ENCODE results near the gene CSGALNACT2.

CSGALNACT2 gene

DNA sequence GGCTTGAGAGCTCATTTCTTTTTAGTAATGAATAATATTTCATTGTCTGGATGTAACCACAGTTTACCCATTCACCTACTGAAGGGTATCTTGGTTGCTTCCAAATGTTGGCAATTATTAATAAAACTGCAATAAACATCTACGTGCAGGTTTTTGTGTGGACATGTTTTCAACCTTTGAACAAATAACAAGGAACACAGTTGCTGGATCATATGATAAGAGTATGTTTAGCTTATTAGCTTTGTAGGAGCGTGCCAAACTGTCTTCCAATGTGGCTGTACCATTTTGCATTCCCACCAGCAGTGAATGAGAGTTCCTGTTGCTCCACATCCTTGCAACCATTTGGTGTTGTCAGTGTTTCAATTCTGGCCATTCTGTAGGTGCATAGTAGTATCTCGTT is 49.0 kb downstream of the CSGALNACT2 start:
- H3K79me2 ChIP-seq (ENCODE audit: insufficient read depth, low read length): no peaks in the 10 kb centered on the region
- H3K4me2 ChIP-seq (ENCODE audit: insufficient read depth, low read length): no peak overlapping the region
- H2AFZ ChIP-seq (ENCODE audit: low read depth, low read length): no peak overlapping the region
- no peak overlapping the region for H3K27ac ChIP-seq (ENCODE audit: low read length)
- TF ChIP-seq, protein P1, sequence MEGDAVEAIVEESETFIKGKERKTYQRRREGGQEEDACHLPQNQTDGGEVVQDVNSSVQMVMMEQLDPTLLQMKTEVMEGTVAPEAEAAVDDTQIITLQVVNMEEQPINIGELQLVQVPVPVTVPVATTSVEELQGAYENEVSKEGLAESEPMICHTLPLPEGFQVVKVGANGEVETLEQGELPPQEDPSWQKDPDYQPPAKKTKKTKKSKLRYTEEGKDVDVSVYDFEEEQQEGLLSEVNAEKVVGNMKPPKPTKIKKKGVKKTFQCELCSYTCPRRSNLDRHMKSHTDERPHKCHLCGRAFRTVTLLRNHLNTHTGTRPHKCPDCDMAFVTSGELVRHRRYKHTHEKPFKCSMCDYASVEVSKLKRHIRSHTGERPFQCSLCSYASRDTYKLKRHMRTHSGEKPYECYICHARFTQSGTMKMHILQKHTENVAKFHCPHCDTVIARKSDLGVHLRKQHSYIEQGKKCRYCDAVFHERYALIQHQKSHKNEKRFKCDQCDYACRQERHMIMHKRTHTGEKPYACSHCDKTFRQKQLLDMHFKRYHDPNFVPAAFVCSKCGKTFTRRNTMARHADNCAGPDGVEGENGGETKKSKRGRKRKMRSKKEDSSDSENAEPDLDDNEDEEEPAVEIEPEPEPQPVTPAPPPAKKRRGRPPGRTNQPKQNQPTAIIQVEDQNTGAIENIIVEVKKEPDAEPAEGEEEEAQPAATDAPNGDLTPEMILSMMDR (IDR thresholded peaks at IDR 0.05; ENCODE audit: borderline replicate concordance, extremely low read depth, low read length, poor library complexity, severe bottlenecking): no peak
- TF ChIP-seq EZH2 (IDR thresholded peaks at IDR 0.05; ENCODE audit: borderline replicate concordance, low read depth, low read length, severe bottlenecking): no peak
- ATAC-seq (ENCODE audit: insufficient read depth, low read depth) (no peak), DNase-seq (no peak)
- no peaks in the 10 kb centered on the region for H3K27me3 ChIP-seq (ENCODE audit: insufficient read depth, low read length, poor library complexity)
- H3K36me3 ChIP-seq (ENCODE audit: insufficient read depth, low read length): peaks cover 36% of the 10 kb centered on the region
- H3K4me1 ChIP-seq (ENCODE audit: insufficient read depth, low read length): no peaks in the 10 kb centered on the region
- H3K9me3 ChIP-seq (ENCODE audit: insufficient read depth, low read length, severe bottlenecking): no peaks in the 10 kb centered on the region
- no peaks in the 10 kb centered on the region for H4K20me1 ChIP-seq (ENCODE audit: insufficient read depth, low read length)
- no peak overlapping the region for H3K9ac ChIP-seq (ENCODE audit: low read depth, low read length)
- H3K4me3 ChIP-seq (ENCODE audit: low read depth in 1 of 2, low read length in 2 of 2): no peak overlapping the region

DNA sequence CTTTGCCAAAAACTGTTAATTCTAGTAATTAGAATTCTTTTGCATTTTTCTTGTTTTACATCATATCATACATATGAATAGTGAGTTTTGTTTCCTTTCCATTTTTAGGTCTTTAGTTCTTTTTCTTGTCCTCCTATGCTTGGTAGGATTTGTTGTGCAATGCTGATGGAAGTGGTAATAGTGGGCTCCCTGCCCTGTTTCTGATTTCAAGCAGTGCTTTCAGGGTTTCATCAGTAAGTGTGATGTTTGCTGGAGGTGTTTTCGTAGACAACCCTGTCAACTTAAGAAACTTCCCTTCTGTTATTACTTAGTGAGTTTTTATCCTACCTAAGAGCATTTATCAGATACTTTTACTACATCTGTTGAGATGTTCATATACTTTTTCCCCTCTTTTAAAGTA is 50.5 kb downstream of the CSGALNACT2 start:
- Histone ChIP-seq H2AFZ (ENCODE audit: low read depth, low read length) (no peak overlapping the region), H3K4me3 (ENCODE audit: low read depth in 1 of 2, low read length in 2 of 2) (no peak overlapping the region), H3K27me3 (ENCODE audit: insufficient read depth, low read length, poor library complexity) (no peaks in the 10 kb centered on the region), H3K9ac (ENCODE audit: low read depth, low read length) (no peak overlapping the region), H3K36me3 (ENCODE audit: insufficient read depth, low read length) (peaks cover 21% of the 10 kb centered on the region), H3K27ac (ENCODE audit: low read length) (no peak overlapping the region), H3K9me3 (ENCODE audit: insufficient read depth, low read length, severe bottlenecking) (no peaks in the 10 kb centered on the region), H3K4me2 (ENCODE audit: insufficient read depth, low read length) (no peak overlapping the region), H3K4me1 (ENCODE audit: insufficient read depth, low read length) (no peaks in the 10 kb centered on the region), H3K79me2 (ENCODE audit: insufficient read depth, low read length) (no peaks in the 10 kb centered on the region), H4K20me1 (ENCODE audit: insufficient read depth, low read length) (no peaks in the 10 kb centered on the region; the same call in 1 of the 2 replicates)
- no peak for DNase-seq
- no peak for ATAC-seq (ENCODE audit: insufficient read depth, low read depth)
- TF ChIP-seq EZH2 (IDR thresholded peaks at IDR 0.05; ENCODE audit: borderline replicate concordance, low read depth, low read length, severe bottlenecking): no peak
- TF ChIP-seq, protein P1 (IDR thresholded peaks at IDR 0.05; ENCODE audit: borderline replicate concordance, extremely low read depth, low read length, poor library complexity, severe bottlenecking): no peak

DNA sequence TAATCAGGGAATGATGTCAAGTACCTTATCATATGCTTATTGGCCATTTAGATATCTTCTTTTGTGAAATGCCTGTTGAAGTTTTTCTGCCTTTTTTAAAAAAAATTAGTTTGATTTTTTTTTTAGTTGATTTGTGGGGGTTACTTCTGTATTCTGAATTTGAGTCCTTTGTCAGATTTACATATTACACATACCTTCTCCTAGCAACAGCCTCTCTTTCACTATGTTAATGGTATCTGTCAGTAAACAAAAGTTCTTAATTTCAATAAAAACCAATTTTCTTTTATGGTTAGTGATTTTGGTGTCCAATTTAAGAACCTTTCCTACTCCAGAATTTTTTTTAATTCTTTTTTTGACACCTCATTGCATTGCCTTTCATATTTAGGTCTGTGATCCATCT is 52.0 kb downstream of the CSGALNACT2 start:
- Histone ChIP-seq H2AFZ (ENCODE audit: low read depth, low read length) (no peak overlapping the region), H3K4me1 (ENCODE audit: insufficient read depth, low read length) (no peaks in the 10 kb centered on the region), H3K36me3 (ENCODE audit: insufficient read depth, low read length) (peaks cover 15% of the 10 kb centered on the region), H3K79me2 (ENCODE audit: insufficient read depth, low read length) (no peaks in the 10 kb centered on the region), H4K20me1 (ENCODE audit: insufficient read depth, low read length) (peaks cover 4% of the 10 kb centered on the region; the same call in 1 of the 2 replicates), H3K4me2 (ENCODE audit: insufficient read depth, low read length) (no peak overlapping the region), H3K27me3 (ENCODE audit: insufficient read depth, low read length, poor library complexity) (no peaks in the 10 kb centered on the region), H3K4me3 (ENCODE audit: low read depth in 1 of 2, low read length in 2 of 2) (no peak overlapping the region), H3K9ac (ENCODE audit: low read depth, low read length) (no peak overlapping the region), H3K9me3 (ENCODE audit: insufficient read depth, low read length, severe bottlenecking) (no peaks in the 10 kb centered on the region), H3K27ac (ENCODE audit: low read length) (no peak overlapping the region)
- ATAC-seq (ENCODE audit: insufficient read depth, low read depth) (no peak), DNase-seq (no peak)
- TF ChIP-seq EZH2 (IDR thresholded peaks at IDR 0.05; ENCODE audit: borderline replicate concordance, low read depth, low read length, severe bottlenecking): no peak
- TF ChIP-seq, protein P1 (IDR thresholded peaks at IDR 0.05; ENCODE audit: borderline replicate concordance, extremely low read depth, low read length, poor library complexity, severe bottlenecking): no peak

DNA sequence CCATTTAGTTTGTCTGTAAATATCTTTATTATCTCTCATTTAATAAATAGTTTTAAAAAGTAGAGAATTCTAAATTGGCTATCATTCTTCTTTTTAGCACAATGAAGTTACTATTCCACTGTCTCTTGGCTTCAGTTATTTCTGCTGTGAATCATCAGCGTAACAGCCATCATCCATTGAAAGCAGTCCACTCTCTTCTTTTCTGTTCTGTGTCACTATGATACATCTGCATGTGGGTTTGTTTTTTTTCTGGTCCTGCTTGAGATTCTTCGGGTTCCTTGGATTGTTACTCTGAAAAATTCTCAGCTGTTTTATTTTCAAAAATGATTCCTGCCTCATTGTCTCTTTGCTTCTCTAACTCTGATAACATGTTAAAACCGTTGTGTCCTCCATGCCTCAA is 52.5 kb downstream of the CSGALNACT2 start:
- Histone ChIP-seq H3K27ac (ENCODE audit: low read length) (no peak overlapping the region), H4K20me1 (ENCODE audit: insufficient read depth, low read length) (peaks cover 4% of the 10 kb centered on the region; the same call in 1 of the 2 replicates), H3K9ac (ENCODE audit: low read depth, low read length) (no peak overlapping the region), H3K79me2 (ENCODE audit: insufficient read depth, low read length) (no peaks in the 10 kb centered on the region), H2AFZ (ENCODE audit: low read depth, low read length) (no peak overlapping the region), H3K4me2 (ENCODE audit: insufficient read depth, low read length) (no peak overlapping the region), H3K36me3 (ENCODE audit: insufficient read depth, low read length) (peaks cover 15% of the 10 kb centered on the region), H3K4me1 (ENCODE audit: insufficient read depth, low read length) (no peaks in the 10 kb centered on the region), H3K4me3 (ENCODE audit: low read depth in 1 of 2, low read length in 2 of 2) (no peak overlapping the region), H3K9me3 (ENCODE audit: insufficient read depth, low read length, severe bottlenecking) (no peaks in the 10 kb centered on the region), H3K27me3 (ENCODE audit: insufficient read depth, low read length, poor library complexity) (no peaks in the 10 kb centered on the region)
- no peak for ATAC-seq (ENCODE audit: insufficient read depth, low read depth)
- DNase-seq: no peak
- TF ChIP-seq, protein P1 (IDR thresholded peaks at IDR 0.05; ENCODE audit: borderline replicate concordance, extremely low read depth, low read length, poor library complexity, severe bottlenecking): no peak

All from DND-41 (cell line).